ENCODE results near the gene GNAT3.

GNAT3 gene

GRCh38 chr7:80476035-80476434 is 35.8 kb downstream of the GNAT3 start:
- ATAC-seq (ENCODE audit: insufficient read depth, low read depth): no peak

DNA sequence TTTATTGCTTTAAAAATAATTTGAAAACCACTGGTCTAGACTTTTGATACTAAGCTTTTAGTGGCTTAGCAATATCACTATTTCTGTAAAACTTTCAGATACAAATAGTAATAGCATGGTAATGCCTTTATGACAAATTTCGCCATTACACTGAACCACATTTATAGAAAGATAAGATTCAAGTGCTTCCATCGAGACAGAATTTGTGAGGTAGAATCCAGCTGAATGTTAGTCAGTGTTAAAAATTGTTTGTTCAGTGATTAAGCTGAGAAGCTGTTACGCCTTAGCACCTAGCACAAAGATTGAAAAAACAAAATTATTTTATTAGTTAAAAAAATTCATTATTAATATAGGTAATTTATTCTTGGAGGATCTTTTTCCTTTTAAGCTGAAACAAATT is 36.5 kb downstream of the GNAT3 start:
- H3K4me3 ChIP-seq (ENCODE audit: low read depth in 1 of 2, low read length in 2 of 2): no peak overlapping the region

More at GRCh38 chr7:80476035-80476434, 35.8 kb downstream of the GNAT3 start:
- Histone ChIP-seq H3K4me3 (ENCODE audit: low read depth in 1 of 2, low read length in 2 of 2) (no peak overlapping the region), H3K27me3 (ENCODE audit: insufficient read depth, low read length, poor library complexity) (no peaks in the 10 kb centered on the region), H3K9ac (ENCODE audit: low read depth, low read length) (no peak overlapping the region), H3K36me3 (ENCODE audit: insufficient read depth, low read length) (no peaks in the 10 kb centered on the region), H4K20me1 (ENCODE audit: insufficient read depth, low read length) (no peaks in the 10 kb centered on the region), H3K9me3 (ENCODE audit: insufficient read depth, low read length, severe bottlenecking) (no peaks in the 10 kb centered on the region), H3K4me1 (ENCODE audit: insufficient read depth, low read length) (no peaks in the 10 kb centered on the region), H3K27ac (ENCODE audit: low read length) (no peak overlapping the region), H2AFZ (ENCODE audit: low read depth, low read length) (no peak overlapping the region), H3K4me2 (ENCODE audit: insufficient read depth, low read length) (no peak overlapping the region), H3K79me2 (ENCODE audit: insufficient read depth, low read length) (no peaks in the 10 kb centered on the region)
- no peak for DNase-seq
- TF ChIP-seq, protein P1, sequence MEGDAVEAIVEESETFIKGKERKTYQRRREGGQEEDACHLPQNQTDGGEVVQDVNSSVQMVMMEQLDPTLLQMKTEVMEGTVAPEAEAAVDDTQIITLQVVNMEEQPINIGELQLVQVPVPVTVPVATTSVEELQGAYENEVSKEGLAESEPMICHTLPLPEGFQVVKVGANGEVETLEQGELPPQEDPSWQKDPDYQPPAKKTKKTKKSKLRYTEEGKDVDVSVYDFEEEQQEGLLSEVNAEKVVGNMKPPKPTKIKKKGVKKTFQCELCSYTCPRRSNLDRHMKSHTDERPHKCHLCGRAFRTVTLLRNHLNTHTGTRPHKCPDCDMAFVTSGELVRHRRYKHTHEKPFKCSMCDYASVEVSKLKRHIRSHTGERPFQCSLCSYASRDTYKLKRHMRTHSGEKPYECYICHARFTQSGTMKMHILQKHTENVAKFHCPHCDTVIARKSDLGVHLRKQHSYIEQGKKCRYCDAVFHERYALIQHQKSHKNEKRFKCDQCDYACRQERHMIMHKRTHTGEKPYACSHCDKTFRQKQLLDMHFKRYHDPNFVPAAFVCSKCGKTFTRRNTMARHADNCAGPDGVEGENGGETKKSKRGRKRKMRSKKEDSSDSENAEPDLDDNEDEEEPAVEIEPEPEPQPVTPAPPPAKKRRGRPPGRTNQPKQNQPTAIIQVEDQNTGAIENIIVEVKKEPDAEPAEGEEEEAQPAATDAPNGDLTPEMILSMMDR (IDR thresholded peaks at IDR 0.05; ENCODE audit: borderline replicate concordance, extremely low read depth, low read length, poor library complexity, severe bottlenecking): no peak
- no peak for TF ChIP-seq EZH2 (IDR thresholded peaks at IDR 0.05; ENCODE audit: borderline replicate concordance, low read depth, low read length, severe bottlenecking)

DNA sequence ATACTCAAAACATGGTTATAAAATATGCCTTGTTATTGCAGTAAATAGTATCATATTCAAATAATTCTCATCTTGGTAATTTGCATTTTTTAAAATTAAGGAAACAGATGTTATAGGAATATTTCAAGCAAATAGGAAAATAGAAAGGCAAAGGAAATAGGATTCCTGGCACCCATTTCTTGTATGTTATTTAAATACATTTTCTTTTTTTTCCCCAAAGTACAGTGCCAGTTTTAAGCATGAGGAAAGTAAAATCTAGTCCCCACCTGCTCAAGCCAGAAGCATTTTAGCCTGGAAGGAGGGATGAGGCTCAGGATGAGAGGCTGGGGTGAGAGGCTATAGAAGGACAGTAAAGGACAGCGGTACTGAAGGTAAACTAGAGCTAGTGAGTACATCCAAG is 38.1 kb downstream of the GNAT3 start:
- H3K9ac ChIP-seq (ENCODE audit: low read depth, low read length): no peak overlapping the region
- H3K4me2 ChIP-seq (ENCODE audit: insufficient read depth, low read length): no peak overlapping the region
- ATAC-seq (ENCODE audit: insufficient read depth, low read depth) (no peak), DNase-seq (no peak)
- H4K20me1 ChIP-seq (ENCODE audit: insufficient read depth, low read length): no peaks in the 10 kb centered on the region
- no peaks in the 10 kb centered on the region for H3K79me2 ChIP-seq (ENCODE audit: insufficient read depth, low read length)
- TF ChIP-seq, protein P1 (IDR thresholded peaks at IDR 0.05; ENCODE audit: borderline replicate concordance, extremely low read depth, low read length, poor library complexity, severe bottlenecking): no peak
- TF ChIP-seq EZH2 (IDR thresholded peaks at IDR 0.05; ENCODE audit: borderline replicate concordance, low read depth, low read length, severe bottlenecking): no peak
- no peaks in the 10 kb centered on the region for H3K9me3 ChIP-seq (ENCODE audit: insufficient read depth, low read length, severe bottlenecking)
- H3K36me3 ChIP-seq (ENCODE audit: insufficient read depth, low read length): no peaks in the 10 kb centered on the region
- no peaks in the 10 kb centered on the region for H3K4me1 ChIP-seq (ENCODE audit: insufficient read depth, low read length)
- H3K4me3 ChIP-seq (ENCODE audit: low read depth in 1 of 2, low read length in 2 of 2): no peak overlapping the region
- H3K27ac ChIP-seq (ENCODE audit: low read length): no peak overlapping the region
- no peak overlapping the region for H2AFZ ChIP-seq (ENCODE audit: low read depth, low read length)
- H3K27me3 ChIP-seq (ENCODE audit: insufficient read depth, low read length, poor library complexity): no peaks in the 10 kb centered on the region

More for the DNA sequence above, 36.5 kb downstream of the GNAT3 start:
- Histone ChIP-seq H3K27me3 (ENCODE audit: insufficient read depth, low read length, poor library complexity) (no peaks in the 10 kb centered on the region), H4K20me1 (ENCODE audit: insufficient read depth, low read length) (no peaks in the 10 kb centered on the region), H3K36me3 (ENCODE audit: insufficient read depth, low read length) (no peaks in the 10 kb centered on the region), H3K27ac (ENCODE audit: low read length) (no peak overlapping the region), H2AFZ (ENCODE audit: low read depth, low read length) (no peak overlapping the region), H3K79me2 (ENCODE audit: insufficient read depth, low read length) (no peaks in the 10 kb centered on the region), H3K4me2 (ENCODE audit: insufficient read depth, low read length) (no peak overlapping the region), H3K9ac (ENCODE audit: low read depth, low read length) (no peak overlapping the region), H3K4me1 (ENCODE audit: insufficient read depth, low read length) (no peaks in the 10 kb centered on the region), H3K9me3 (ENCODE audit: insufficient read depth, low read length, severe bottlenecking) (no peaks in the 10 kb centered on the region)
- DNase-seq: no peak
- TF ChIP-seq EZH2 (IDR thresholded peaks at IDR 0.05; ENCODE audit: borderline replicate concordance, low read depth, low read length, severe bottlenecking): no peak
- TF ChIP-seq, protein P1 (IDR thresholded peaks at IDR 0.05; ENCODE audit: borderline replicate concordance, extremely low read depth, low read length, poor library complexity, severe bottlenecking): no peak
- ATAC-seq (ENCODE audit: insufficient read depth, low read depth): no peak

Measured in DND-41 (cell line).